GM06990 (cell line): ENCODE measurements around the gene TYK2.

Experiments
- DNase-seq: peaks from one replicate; pipeline ENCODE4 v3.0.0-alpha.2; 2011; ENCODE audit not compliant: insufficient read length; ENCODE audit errors: extremely low read depth
- H3K27me3 ChIP-seq: replicated peaks from 2 replicates; pipeline ENCODE4 v1.6.0; 2011; ENCODE audit warnings: low read length; ENCODE audit not compliant: control insufficient read depth, insufficient read depth
- H3K36me3 ChIP-seq: 2 replicates; pipeline ENCODE4 v1.5.1; 2011; ENCODE audit warnings: low read length; ENCODE audit not compliant: control insufficient read depth, insufficient read depth
- H3K4me3 ChIP-seq: replicated peaks from 2 replicates; pipeline ENCODE4 v1.5.1; 2011; ENCODE audit warnings: low read depth, mild to moderate bottlenecking, control low read depth, low read length
- TF ChIP-seq, protein P1 (sequence below): IDR thresholded peaks from 2 replicates; pipeline ENCODE4 v1.5.1; 2011; ENCODE audit warnings: low read length, control low read depth, mild to moderate bottlenecking, inconsistent platforms; ENCODE audit not compliant: insufficient read depth, poor library complexity, severe bottlenecking

TYK2 gene

DNA sequence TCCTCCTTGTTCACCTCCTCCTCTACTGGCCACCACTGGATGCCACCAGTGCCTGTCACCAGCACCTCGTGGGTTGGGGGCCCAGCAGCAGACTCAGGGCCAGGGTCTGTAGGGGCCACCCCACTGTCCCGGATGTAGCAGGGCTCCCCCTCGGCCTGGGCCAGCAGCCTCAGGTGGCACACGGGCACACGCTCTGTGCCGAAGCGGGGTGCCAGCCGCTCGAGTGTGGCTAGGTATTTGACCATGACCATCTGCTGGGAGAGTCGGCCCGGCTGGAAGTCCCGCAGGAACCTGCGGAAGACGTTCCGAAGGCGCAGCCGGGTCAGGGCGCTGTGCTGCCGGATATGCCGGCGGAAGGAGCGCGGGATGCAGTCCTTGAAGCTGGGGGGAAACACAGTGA lies 14.9 kb downstream of the TYK2 start:
- no peak for DNase-seq
- H3K36me3 ChIP-seq = peaks cover 61% of the 10 kb centered on the region
- H3K4me3 ChIP-seq = no peak overlapping the region
- H3K27me3 ChIP-seq = no peaks in the 10 kb centered on the region
- TF ChIP-seq, protein P1, sequence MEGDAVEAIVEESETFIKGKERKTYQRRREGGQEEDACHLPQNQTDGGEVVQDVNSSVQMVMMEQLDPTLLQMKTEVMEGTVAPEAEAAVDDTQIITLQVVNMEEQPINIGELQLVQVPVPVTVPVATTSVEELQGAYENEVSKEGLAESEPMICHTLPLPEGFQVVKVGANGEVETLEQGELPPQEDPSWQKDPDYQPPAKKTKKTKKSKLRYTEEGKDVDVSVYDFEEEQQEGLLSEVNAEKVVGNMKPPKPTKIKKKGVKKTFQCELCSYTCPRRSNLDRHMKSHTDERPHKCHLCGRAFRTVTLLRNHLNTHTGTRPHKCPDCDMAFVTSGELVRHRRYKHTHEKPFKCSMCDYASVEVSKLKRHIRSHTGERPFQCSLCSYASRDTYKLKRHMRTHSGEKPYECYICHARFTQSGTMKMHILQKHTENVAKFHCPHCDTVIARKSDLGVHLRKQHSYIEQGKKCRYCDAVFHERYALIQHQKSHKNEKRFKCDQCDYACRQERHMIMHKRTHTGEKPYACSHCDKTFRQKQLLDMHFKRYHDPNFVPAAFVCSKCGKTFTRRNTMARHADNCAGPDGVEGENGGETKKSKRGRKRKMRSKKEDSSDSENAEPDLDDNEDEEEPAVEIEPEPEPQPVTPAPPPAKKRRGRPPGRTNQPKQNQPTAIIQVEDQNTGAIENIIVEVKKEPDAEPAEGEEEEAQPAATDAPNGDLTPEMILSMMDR = no peak

DNA sequence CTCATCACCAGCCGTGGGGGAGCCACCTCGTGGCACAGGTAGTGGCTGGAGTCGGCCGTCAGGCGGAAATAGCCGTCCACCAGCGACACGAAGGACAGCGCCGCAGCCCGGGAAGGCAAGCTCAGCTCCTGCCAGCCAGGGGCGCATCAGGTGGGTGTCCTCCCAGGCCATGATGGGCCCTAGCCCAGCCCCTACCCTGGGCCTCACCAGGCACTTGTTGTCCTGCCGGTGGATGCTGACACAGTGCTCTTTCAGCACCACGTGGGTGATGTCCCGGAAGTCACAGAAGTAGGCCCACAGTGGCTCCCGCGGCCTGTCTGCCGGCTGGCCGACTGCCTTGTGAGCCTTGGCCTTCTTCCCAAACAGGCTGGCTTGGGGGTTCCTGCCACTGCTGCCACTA lies 15.7 kb downstream of the TYK2 start:
- DNase-seq = no peak
- H3K36me3 ChIP-seq = peaks cover 57% of the 10 kb centered on the region
- TF ChIP-seq, protein P1 = no peak

DNA sequence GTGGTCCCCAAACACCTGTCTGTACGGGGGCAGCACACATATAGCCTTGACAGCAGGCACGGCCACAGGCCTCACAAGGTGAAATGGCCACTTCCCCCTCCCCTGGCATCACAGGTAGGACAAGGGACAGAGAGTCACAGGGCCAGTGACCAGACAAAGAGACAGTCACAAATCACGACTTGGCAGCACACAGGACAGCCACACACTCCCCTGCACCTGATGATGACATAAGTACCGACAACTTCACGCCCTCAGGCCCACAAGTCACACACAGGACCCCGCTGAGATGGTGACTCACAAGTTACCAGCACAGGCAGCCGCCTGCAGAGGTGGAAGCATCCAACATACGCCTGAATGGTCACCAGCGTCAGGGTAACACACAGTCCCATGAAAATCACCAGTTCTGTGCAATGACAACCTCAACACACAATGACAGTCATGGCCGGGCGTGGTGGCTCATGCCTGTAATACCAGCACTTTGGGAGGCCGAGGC lies 16.5 kb downstream of the TYK2 start:
- no peak for DNase-seq
- Histone ChIP-seq H3K4me3 (no peak overlapping the region), H3K36me3 (peaks cover 57% of the 10 kb centered on the region), H3K27me3 (no peaks in the 10 kb centered on the region)
- TF ChIP-seq, protein P1 = no peak

More for the DNA sequence above, 15.7 kb downstream of the TYK2 start:
- Histone ChIP-seq H3K4me3 (no peak overlapping the region), H3K27me3 (no peaks in the 10 kb centered on the region)

DNA sequence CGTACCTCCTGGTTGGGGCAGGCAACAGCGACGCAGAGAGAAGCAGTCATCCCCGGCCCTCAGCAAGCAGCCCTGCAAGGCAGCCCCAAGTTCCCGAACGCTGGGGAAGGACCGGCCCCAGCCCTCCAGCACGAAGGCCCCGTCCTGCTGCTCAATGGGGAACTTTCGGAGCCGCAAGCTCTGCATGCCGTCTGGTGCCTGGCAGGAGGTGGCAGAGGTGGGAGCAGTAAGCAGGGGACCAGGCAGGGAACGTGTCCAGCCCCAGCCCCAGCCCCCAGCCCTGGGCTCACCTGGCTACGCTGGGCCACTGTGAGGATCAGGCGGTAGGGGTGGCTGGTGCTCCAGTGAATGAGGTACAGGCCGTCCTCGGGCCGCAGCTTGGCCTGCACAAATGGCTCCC lies 18.1 kb downstream of the TYK2 start:
- Histone ChIP-seq H3K4me3 (no peak overlapping the region), H3K36me3 (peaks cover 60% of the 10 kb centered on the region), H3K27me3 (no peaks in the 10 kb centered on the region)
- TF ChIP-seq, protein P1 = no peak
- no peak for DNase-seq

DNA sequence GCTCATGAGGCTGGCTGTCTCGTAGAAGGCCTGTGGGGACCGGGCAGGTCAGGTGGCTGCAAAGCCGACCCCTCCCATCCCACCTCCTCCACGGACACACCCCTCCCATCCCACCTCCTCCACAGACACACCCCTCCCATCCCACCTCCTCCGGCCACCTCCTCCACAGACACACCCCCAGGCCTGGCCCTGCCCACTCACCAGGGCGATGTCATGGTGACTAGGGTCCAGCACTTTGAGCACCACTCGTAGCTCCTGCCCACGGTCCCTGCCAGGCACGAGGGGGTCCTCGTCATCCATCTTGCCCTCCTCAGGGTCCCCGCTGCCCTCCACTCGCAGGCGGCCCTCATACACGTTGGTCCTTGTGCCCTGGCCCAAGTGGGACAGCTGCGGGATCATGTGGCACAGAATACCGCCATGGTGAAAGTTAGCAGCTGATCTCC lies 18.8 kb downstream of the TYK2 start:
- Histone ChIP-seq H3K36me3 (peaks cover 62% of the 10 kb centered on the region), H3K4me3 (no peak overlapping the region), H3K27me3 (no peaks in the 10 kb centered on the region)
- TF ChIP-seq, protein P1 = no peak
- no peak for DNase-seq

DNA sequence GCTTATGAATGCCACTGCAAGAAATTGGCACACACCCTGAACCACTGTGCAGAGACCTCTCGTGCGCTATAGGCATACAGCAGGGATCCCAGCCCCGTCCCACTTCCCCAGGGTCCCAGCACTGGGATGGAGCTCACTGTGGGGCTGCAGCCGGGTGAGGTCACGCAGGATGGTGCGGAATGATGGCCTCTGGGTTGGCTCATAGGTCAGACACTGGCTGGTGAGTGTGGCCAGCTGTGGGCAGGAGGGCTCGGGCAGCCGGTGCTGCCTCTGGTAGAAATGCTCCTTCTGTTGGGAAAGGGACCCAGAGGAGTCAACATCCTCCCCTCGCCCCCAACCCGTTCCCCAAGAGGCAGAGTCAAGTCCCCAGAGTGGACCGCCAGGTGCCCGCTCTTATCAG lies 23.9 kb downstream of the TYK2 start:
- TF ChIP-seq, protein P1 = no peak
- no peak for DNase-seq
- Histone ChIP-seq H3K36me3 (peaks cover 53% of the 10 kb centered on the region), H3K4me3 (no peak overlapping the region), H3K27me3 (no peaks in the 10 kb centered on the region)
